HG03039 (cell line): Measurements from ENCODE around the gene TACC2.

ENCODE experiments used
- ATAC-seq: cut with Tn5 transposase; IDR thresholded peaks from one replicate; pipeline ENCODE4 v1.9.1; 2021; ENCODE audit warnings: mild to moderate bottlenecking, moderate library complexity; ENCODE audit not compliant: unreplicated experiment

The TACC2 gene

DNA sequence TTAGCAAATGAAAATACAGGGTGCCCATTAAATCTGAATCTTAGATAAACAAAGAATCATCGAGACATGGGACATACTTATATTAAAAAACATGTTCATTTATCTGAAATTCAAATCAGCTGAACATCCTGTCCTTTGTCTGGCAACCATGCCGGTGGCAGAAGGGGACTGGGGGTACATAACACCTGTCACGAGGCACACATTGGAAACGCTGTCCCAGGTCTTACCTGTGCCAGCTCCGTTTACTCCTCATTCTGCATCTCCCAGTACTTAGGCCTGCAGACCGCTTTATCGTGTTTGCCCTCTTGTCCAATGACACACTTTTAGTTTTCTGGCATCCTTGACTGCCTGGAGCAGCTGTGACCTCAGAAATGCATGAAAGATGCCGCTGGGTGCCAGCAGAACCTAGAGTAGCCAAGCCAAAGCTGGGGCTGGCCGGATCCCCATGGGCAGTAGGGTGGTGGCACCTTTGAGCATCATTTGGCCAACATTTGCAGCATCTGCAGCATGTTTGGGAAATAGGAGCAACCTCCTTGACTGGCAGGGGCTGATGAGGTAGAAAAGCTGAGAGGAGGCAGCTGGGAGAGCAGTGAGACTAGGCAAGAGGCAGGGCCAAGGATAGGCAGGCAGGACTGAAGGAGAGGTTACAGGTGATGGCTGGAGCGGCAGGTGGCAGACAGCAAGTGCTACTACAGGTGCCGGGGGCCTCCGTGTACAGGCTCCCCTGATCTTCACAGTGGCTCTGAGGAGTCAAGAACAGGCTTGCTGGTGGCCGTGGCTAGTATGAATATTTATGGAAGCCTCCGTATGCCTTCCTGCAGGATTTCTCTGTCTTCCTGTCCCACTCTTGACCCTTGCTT lies 219.8 kb downstream of the TACC2 start:
- ATAC-seq = no peak

DNA sequence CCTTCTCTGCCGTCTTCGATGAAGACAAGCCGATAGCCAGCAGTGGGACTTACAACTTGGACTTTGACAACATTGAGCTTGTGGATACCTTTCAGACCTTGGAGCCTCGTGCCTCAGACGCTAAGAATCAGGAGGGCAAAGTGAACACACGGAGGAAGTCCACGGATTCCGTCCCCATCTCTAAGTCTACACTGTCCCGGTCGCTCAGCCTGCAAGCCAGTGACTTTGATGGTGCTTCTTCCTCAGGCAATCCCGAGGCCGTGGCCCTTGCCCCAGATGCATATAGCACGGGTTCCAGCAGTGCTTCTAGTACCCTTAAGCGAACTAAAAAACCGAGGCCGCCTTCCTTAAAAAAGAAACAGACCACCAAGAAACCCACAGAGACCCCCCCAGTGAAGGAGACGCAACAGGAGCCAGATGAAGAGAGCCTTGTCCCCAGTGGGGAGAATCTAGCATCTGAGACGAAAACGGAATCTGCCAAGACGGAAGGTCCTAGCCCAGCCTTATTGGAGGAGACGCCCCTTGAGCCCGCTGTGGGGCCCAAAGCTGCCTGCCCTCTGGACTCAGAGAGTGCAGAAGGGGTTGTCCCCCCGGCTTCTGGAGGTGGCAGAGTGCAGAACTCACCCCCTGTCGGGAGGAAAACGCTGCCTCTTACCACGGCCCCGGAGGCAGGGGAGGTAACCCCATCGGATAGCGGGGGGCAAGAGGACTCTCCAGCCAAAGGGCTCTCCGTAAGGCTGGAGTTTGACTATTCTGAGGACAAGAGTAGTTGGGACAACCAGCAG lies 221.7 kb downstream of the TACC2 start:
- ATAC-seq = no peak

DNA sequence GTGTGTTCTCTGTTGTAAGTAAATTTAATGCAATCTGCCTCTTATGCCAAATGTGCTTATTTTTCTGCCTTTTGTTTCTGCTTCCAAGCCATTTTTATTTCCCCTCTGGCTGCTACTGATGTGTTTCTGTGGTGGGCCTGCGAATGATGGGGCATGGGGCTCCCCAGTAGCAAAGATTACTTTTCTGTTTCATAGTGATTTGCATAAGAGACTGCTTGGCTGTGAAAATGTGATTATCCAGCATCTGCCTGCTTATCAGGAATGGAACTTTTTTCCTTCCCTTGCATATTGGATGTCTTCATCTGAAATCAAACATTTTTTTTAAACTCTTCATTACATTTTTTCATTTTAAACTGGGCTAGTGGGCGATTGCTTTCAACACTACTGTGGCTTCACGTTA lies 224.4 kb downstream of the TACC2 start:
- no peak for ATAC-seq

DNA sequence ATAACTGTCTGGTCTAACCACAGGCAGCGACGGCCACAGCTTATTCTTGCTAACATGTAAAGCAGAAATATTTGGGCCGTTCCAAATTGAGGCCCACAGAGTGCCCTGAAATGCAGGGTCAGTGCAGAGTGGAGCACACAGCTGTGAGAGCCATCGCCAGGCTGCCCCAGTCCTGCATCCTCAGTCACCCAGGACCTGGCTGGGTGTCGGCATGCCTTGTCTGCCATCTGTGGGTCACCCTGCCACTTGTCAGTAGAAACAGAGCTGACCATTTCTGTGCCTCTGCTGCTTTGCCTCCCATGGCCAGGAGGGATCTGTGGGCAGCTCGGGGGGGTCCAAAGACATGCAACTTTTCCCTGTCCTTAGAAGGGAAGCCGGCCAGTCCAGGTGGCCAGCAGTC lies 224.8 kb downstream of the TACC2 start:
- ATAC-seq = no peak

DNA sequence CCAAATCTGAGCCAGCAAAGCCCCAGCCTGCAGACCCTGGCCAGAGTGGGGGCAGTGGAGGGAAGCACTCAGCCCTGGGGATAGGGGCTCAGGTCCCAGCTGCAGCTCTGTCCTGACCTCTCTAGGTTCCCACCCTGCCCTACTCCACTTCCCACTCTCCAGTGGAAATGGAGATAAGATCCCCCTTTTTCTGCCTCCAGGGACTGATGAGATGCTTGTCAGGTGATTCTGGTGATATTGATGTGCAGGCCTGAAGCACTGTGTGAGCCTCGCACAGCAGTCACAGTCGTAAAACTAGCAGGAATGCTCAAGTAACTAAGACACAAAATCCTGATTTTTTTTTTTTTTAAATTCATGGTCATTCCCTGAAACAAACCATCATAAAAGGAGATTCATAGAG lies 227.1 kb downstream of the TACC2 start:
- no peak for ATAC-seq

DNA sequence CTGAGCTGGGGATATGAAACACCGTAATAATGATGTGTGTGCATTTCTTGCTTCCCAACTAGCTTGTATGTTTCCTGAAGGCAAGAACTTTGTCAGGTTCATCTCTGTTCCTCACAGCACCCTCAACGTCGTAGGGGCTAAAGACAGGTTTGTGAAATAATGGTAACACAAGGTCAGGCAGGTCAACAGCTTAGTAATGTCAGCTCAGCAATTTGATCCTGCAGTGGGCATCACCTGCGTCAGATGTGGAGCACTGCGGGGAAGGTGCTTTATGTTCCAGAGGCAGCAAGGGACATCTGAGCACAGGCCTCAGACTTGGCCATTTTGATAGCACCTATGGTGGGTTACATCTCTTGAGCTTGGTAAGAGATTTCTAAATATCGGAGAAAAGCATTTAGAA lies 230.4 kb downstream of the TACC2 start:
- ATAC-seq = no peak

DNA sequence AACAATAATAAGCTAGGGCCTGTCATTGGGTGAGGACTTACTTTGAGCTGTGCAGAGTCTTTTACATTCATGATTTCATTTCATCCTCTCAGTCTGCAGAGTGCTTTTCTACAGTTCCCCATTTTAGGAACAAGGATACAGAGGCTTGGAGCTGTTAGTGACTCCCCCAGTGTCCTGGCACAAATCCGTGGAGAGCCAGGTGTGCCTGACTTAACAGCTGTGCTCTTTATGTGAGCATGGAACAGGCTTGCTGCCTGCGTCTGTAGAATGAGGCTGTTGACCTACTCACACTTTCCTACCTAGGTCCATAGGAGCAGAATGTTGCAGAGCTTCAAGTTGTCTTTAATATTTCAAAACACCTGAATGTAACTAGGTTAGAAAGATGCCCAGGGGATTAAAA lies 231.8 kb downstream of the TACC2 start:
- ATAC-seq = no peak

GRCh38 chr10:122221958-122222357 lies 233.0 kb downstream of the TACC2 start:
- ATAC-seq = no peak

GRCh38 chr10:122222638-122223037 lies 233.7 kb downstream of the TACC2 start:
- no peak for ATAC-seq

DNA sequence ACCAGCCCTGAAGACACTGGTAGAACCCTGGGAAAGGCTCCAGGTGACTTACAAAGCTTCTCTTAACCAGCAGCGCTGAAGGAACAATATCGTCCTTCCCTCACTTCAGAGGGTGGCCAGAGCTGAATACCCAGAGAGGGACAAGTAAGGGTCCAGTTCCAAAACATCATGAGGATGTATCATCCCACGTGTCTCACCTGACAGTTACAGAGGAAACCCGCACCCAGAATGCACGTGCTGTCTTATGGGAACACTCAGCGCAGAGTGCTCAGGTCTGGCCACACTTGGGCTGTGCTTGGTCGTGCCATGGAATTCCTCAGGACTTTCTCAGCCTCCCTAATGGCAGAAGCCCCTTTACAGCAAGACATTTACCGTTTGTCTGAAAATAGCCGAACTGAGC lies 235.2 kb downstream of the TACC2 start:
- ATAC-seq = no peak

DNA sequence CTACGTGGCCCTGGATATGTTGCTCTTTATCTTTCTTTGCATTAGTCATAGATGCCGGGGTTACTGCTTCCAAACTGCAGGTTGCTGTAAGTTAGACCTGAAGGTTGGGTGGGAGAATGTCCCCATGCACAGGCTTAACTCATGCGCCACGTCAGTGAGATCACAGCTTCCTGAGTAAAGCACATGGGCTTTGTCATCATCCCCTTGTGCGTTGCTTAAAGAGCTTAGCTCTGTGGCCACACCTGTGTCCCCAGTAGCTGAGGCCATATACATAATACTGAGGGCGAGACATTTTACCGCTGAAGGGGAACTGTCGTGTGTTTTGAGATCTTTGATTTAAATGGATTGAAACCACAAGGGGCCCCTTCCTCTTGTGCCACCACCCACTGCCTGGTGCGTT lies 236.4 kb downstream of the TACC2 start:
- ATAC-seq = no peak

DNA sequence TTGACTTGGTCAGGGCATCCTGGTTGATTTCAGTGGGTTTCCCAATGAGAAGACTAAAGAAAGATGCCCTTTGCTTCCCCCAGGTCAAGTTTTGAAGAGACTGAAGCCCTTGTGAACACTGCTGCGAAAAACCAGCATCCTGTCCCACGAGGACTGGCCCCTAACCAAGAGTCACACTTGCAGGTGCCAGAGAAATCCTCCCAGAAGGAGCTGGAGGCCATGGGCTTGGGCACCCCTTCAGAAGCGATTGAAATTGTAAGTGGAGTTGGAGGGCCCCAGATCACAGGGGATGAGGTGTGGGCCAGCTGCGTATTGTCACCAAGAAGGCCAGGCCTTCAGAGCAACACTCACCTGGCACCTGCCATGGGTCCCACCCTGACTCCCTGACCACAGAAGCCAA lies 238.8 kb downstream of the TACC2 start:
- ATAC-seq = no peak

DNA sequence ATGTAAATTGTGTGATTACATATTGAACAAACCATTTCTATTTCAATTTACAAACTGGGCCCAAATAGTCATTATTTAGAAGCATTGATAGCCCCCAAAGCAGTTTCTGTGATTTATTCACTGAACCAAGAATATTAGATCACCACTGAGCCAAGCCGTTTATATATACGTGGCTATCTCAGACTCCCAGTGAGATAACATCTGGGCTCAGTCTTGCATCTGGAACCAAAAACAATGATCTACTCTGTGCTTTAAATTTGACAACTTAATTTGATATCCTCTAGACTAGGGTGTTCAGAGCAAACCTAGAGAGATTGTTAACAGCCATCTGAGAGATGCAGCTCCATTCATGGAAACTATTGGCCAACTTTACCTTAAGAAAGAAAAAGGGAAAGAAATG lies 240.7 kb downstream of the TACC2 start:
- no peak for ATAC-seq

DNA sequence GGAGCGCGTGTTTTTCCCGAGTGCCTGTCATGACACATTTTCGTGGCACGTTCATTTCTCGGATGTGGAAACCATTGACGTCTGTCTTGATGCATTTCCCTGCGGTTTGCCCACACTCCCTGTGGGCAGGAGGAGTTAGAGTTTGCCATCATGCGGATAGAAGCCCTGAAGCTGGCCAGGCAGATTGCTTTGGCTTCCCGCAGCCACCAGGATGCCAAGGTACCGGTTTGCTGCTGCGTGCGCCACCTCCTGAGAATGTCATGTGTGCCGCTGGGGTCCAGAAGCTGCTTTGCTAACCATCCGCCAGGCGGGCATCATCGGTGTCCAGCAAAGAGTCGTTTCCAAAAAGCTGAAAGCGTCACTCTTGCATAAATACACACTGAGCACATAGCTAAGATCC lies 241.3 kb downstream of the TACC2 start:
- no peak for ATAC-seq

DNA sequence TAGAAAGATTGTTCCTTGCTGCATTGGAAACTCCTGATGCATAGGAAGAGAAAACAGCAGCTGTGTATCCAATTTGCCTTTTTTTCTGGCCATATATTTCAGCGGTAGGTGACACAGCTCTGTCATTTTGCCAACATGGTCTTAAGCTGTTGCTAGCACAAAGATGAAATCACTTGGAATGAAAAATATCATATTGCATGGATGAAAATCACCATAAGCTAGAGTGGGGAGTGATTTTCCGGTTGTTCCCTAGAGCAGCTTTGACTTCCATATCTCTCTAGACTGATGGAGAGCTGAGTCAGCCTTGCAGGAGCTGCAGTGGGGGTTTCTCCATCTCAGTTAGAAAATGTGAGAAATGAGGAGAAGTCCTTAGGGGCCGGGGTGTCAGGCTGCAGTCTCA lies 243.8 kb downstream of the TACC2 start:
- ATAC-seq = no peak

DNA sequence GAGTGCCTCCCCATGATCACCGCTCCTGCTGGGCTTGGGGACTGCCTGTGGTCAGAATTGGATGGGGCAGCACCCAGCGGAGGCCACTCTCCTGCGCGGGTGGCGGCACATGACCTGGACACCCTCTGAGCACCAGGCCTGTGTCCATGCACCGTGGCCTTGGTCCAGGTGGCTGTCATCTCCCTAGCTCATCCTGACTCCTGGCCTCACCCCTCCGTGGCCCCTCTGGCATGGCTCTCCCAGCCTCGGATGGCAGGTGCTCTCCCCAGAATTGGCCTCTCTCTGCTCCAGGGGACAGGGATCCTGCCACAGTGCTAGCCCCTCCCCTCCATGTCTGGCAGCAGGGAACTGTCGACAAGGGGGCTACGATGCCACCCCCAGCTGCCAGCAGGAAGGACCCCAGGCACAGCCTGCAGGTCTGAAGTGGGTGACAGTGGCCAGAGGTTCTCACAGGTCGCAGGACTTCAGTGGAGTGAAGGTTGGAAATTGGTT lies 244.9 kb downstream of the TACC2 start:
- ATAC-seq = no peak

- ATAC-seq = no peak
These were observed 245.5 kb downstream of the TACC2 start for GRCh38 chr10:122234416-122234815.

DNA sequence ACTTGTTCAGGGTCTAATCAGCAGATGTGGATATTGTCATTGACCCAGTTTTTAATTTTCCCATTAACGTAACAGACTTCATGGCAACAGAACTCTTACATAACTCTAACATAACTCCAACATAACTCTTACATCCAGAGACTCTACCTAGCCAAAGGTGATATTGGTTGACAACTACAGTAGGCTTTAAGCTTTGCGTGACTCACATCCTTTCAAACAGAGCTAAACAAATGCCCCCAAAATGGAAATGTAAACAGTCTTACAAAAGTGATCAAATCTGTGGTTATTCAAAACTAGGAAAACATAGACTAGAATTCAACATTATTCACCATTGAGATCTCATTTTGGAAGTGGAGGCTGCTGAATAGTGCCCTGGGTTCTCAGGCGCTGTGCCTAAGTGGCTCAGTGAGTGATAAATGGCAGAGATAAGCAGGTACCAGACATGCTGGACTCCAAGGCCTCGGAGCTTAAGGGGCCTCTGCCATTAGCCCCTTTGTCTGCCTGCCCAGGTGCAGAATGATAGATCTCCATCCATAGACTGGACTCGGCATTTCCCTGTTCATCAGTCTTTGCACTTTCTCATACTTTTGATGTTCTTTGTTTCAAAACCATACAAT lies 247.8 kb downstream of the TACC2 start:
- ATAC-seq = no peak

- ATAC-seq = no peak
These were observed 248.5 kb downstream of the TACC2 start for GRCh38 chr10:122237331-122237990.

- ATAC-seq = no peak
These were observed 250.8 kb downstream of the TACC2 start for GRCh38 chr10:122239578-122240257.

DNA sequence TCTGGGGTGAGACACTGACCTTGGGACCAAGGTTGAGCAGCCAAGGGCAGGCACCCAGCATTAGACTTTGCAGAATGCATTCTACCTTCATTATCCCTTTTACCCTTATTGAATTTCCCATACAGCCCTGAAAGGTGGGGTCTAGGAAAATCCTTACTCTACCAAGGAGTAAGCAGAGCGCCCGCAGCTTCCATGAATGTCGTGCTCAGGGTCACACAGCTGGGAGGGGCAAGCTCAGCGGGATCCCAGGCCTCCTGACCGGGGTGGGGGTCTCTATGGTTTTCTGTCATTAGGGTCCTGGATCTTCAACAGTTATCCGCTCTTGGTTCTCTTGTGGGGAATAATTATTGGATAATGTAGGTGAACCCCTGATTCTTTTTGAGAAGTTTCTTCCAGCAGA lies 251.4 kb downstream of the TACC2 start:
- no peak for ATAC-seq
